OCI-LY1 (cell line): ENCODE results near the gene BSG.

ENCODE experiments used
- EZH2 ChIP-seq: fragments of 200-600 bp; sonication (generic), shearing (Covaris generic); IDR thresholded peaks from 2 replicates; pipeline ENCODE4 v1.8.0; 2017; ENCODE audit warnings: borderline replicate concordance, mixed run types, mild to moderate bottlenecking, antibody characterized with exemption, low read length, moderate library complexity, mixed read lengths
- TF ChIP-seq, protein P1 (sequence below): fragments of 200-600 bp; sonication (generic), shearing (Covaris generic); IDR thresholded peaks from 2 replicates; pipeline ENCODE4 v1.5.1; 2017; ENCODE audit warnings: mild to moderate bottlenecking, antibody characterized with exemption, low read length, moderate library complexity, mixed read lengths

- TF ChIP-seq, protein P1, sequence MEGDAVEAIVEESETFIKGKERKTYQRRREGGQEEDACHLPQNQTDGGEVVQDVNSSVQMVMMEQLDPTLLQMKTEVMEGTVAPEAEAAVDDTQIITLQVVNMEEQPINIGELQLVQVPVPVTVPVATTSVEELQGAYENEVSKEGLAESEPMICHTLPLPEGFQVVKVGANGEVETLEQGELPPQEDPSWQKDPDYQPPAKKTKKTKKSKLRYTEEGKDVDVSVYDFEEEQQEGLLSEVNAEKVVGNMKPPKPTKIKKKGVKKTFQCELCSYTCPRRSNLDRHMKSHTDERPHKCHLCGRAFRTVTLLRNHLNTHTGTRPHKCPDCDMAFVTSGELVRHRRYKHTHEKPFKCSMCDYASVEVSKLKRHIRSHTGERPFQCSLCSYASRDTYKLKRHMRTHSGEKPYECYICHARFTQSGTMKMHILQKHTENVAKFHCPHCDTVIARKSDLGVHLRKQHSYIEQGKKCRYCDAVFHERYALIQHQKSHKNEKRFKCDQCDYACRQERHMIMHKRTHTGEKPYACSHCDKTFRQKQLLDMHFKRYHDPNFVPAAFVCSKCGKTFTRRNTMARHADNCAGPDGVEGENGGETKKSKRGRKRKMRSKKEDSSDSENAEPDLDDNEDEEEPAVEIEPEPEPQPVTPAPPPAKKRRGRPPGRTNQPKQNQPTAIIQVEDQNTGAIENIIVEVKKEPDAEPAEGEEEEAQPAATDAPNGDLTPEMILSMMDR = no peak
- TF ChIP-seq EZH2 = no peak
These were observed 18.9 kb downstream of the BSG start for GRCh38 chr19:591099-591958.
